Gastrocnemius medialis (tissue), 4 donors: ENCODE data around the gene KCNA10. TPM values are rescaled to one million over a fixed set of nuclear protein-coding genes. Genes with fewer than 3 reads are reported as not detected.

Source experiments
- ATAC-seq, 2 donors: fragments of 150-250 bp; one replicate each; pipeline ENCODE4 v1.9.1; 2016
- DNase-seq, 2 donors: peaks; one replicate each; pipeline ENCODE4 v3.0.0-alpha.2; 2019
- H3K27ac ChIP-seq, 4 donors: fragments of 200-600 bp; sonication (generic); 1 replicate in 1 of 4; 2 replicates in 3 of 4; pipeline ENCODE4 v1.5.1; 2016 to 2018; ENCODE audit warnings: mild to moderate bottlenecking in 2 of 4, moderate library complexity in 1 of 4
- H3K27me3 ChIP-seq, 3 donors: fragments of 200-600 bp; sonication (generic) in 2 of 3; 1 replicate in 1 of 3; 2 replicates in 2 of 3; pipeline versions ENCODE4 v1.5.1 to v1.6.0; 2016 to 2019; ENCODE audit warnings: mild to moderate bottlenecking in 1 of 3, moderate library complexity in 1 of 3
- H3K36me3 ChIP-seq, 2 donors: fragments of 200-600 bp; sonication (generic) in 1 of 2; one replicate each; pipeline ENCODE4 v1.5.1; 2017 to 2018
- H3K4me1 ChIP-seq, 2 donors: fragments of 200-600 bp; sonication (generic) in 1 of 2; one replicate each; pipeline ENCODE4 v1.5.1; 2016 to 2017; ENCODE audit warnings: mild to moderate bottlenecking in 2 of 2
- H3K4me3 ChIP-seq, 4 donors: fragments of 200-600 bp; sonication (generic) in 3 of 4; 1 replicate in 1 of 4; 2 replicates in 3 of 4; pipeline ENCODE4 v1.5.1; 2016 to 2019; ENCODE audit warnings: mild to moderate bottlenecking in 2 of 4
- H3K9me3 ChIP-seq, 3 donors: fragments of 200-600 bp; sonication (generic) in 2 of 3; 1 replicate in 1 of 3; 2 replicates in 2 of 3; pipeline ENCODE4 v1.5.1; 2016 to 2019
- POLR2A ChIP-seq, 2 donors: fragments of 450-650 bp; IDR thresholded peaks; one replicate each; pipeline ENCODE4 v1.6.1; 2017; ENCODE audit warnings: antibody characterized with exemption in 2 of 2, mild to moderate bottlenecking in 2 of 2, moderate library complexity in 2 of 2
- in situ Hi-C, 4 donors: fragments of 200-750 bp; cut with MboI; loops; one replicate each; pipeline versions ENCODE4 v1.15.0 to v1.8.0; 2017; ENCODE audit warnings: low sequenced_read_pairs in 4 of 4
- intact Hi-C: fragments of 100-400 bp; cut with DNase I; formaldehyde crosslinking; loops from one replicate; pipeline ENCODE4 v1.15.1; 2023; ENCODE audit warnings: low total_unique reads
- total RNA-seq, 4 donors: library from RNA; depleted of rRNA; stranded (reverse); fragments of >200 nt; gene quantifications; one replicate each; pipeline versions ENCODE4 v1.1.0 to v1.2.3, GENCODE V29; 2016
- TF ChIP-seq, protein P1 (sequence below), 5 experiments: fragments of 450-650 bp in 3 of 5; fragments of 200-600 bp in 2 of 5; sonication (generic) in 2 of 5; IDR thresholded peaks in 4 of 5; conservative IDR thresholded peaks in 1 of 5; 1 replicate in 4 of 5; 2 replicates in 1 of 5; pipeline ENCODE4 v1.5.1; 2016 to 2019; ENCODE audit warnings: antibody characterized with exemption in 5 of 5, mild to moderate bottlenecking in 3 of 5, moderate library complexity in 3 of 5

KCNA10 gene
- total RNA-seq, 4 donors from 2014 or later = not detected

DNA sequence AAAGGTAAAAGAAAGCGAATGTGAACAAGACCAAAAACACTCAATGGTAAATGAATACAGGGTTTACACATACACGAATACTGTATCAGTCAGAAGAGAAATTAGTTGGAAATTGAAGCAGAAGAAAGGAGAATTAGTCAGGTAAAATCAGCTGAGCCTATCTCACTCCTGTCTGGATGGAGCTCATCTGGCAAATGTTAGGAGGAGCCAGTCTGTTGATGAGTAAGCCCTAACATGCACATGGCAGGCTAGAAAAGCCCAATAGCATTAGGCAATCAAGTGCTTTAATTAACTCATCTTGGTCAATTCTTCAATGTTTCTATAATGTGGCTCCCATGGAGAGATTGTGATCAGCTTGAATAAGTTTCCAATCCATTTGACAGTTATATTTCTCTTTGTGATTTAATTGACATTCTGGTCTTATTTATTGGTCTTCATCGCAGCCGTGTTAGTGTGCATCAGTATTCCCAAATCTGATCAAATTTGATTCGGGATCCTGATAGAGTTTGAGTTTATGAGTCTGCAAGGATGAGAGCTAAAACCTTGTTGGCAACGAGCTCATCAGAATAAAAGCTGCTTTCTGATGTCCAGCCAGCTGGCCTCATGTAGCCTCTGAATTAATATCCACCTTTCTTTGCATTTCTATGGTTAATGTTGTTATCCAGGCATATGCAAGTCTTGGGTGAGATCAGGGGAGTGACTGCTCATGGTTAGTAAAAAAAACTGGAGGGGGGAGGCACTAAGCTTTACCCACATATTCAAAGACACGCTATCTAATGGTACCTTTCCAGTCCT lies 22.1 kb upstream of the KCNA10 start:
- H3K4me3 ChIP-seq = no peak overlapping the region
- no peaks in the 10 kb centered on the region for H3K36me3 ChIP-seq
- H3K27ac ChIP-seq = no peak overlapping the region
- DNase-seq (no peak), ATAC-seq (no peak)
- H3K4me1 ChIP-seq = no peaks in the 10 kb centered on the region
- no peak for TF ChIP-seq POLR2A (IDR thresholded peaks at IDR 0.05)
- TF ChIP-seq, protein P1, sequence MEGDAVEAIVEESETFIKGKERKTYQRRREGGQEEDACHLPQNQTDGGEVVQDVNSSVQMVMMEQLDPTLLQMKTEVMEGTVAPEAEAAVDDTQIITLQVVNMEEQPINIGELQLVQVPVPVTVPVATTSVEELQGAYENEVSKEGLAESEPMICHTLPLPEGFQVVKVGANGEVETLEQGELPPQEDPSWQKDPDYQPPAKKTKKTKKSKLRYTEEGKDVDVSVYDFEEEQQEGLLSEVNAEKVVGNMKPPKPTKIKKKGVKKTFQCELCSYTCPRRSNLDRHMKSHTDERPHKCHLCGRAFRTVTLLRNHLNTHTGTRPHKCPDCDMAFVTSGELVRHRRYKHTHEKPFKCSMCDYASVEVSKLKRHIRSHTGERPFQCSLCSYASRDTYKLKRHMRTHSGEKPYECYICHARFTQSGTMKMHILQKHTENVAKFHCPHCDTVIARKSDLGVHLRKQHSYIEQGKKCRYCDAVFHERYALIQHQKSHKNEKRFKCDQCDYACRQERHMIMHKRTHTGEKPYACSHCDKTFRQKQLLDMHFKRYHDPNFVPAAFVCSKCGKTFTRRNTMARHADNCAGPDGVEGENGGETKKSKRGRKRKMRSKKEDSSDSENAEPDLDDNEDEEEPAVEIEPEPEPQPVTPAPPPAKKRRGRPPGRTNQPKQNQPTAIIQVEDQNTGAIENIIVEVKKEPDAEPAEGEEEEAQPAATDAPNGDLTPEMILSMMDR (IDR thresholded peaks at IDR 0.05 in 4 of 5, conservative IDR thresholded peaks at IDR 0.05 in 1 of 5) = no peak
- no peaks in the 10 kb centered on the region for H3K9me3 ChIP-seq
- in situ Hi-C loops (no loop called here), intact Hi-C loops (no loop called here)
- H3K27me3 ChIP-seq = no peaks in the 10 kb centered on the region

DNA sequence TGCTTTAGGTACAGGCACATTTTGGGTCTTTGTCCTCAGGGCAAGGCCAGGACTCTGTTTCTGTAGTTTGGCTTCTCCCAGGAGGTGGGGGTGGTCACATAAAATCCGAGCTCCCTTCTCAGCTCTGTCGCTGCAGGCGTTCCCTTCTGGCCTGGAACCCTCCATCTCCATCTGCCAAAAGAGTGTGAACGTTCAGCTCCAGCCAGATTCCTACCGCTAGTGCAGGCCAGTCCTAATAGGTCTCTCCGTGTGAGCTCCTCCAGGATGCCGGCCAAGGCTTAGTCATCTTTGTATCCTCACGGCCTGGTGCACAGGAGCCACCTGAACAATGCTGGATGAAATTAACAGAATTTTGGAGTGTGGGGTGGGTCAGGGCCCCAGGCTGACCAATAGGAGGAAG lies 19.9 kb upstream of the KCNA10 start:
- no peaks in the 10 kb centered on the region for H3K9me3 ChIP-seq
- in situ Hi-C loops = no loop called here
- H3K4me1 ChIP-seq = no peaks in the 10 kb centered on the region
- no peaks in the 10 kb centered on the region for H3K27me3 ChIP-seq
- TF ChIP-seq, protein P1 (IDR thresholded peaks at IDR 0.05 in 4 of 5, conservative IDR thresholded peaks at IDR 0.05 in 1 of 5) = no peak
- TF ChIP-seq POLR2A (IDR thresholded peaks at IDR 0.05) = no peak
- H3K4me3 ChIP-seq = no peak overlapping the region
- no peaks in the 10 kb centered on the region for H3K36me3 ChIP-seq
- no peak overlapping the region for H3K27ac ChIP-seq
- ATAC-seq = no peak
- no peak for DNase-seq
- intact Hi-C loops = no loop called here

DNA sequence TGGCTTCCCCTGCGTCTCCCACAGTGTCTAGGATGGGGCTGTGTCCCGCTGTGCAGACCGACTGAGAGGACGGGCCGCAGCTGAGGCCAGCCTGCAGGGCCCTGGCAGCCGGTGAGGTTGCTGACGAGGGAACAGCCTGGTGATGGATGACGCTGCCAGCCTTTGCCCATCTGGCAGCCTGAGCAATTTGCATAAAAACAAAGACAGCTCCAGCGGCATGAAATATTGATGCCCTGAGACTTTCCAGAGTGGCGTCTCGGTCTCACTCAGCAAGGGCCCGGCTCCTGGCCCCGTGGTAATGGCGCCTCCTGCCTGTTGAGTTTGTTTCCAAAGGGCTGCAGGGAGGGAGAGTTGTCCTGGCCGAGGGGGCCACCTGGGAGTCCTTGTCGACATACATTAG lies 19.1 kb upstream of the KCNA10 start:
- no peaks in the 10 kb centered on the region for H3K27me3 ChIP-seq
- ATAC-seq (no peak), DNase-seq (no peak)
- no peaks in the 10 kb centered on the region for H3K9me3 ChIP-seq
- H3K36me3 ChIP-seq = no peaks in the 10 kb centered on the region
- intact Hi-C loops = no loop called here
- in situ Hi-C loops = no loop called here
- TF ChIP-seq, protein P1 (IDR thresholded peaks at IDR 0.05 in 4 of 5, conservative IDR thresholded peaks at IDR 0.05 in 1 of 5) = no peak
- no peak for TF ChIP-seq POLR2A (IDR thresholded peaks at IDR 0.05)
- no peak overlapping the region for H3K4me3 ChIP-seq
- no peak overlapping the region for H3K27ac ChIP-seq
- H3K4me1 ChIP-seq = no peaks in the 10 kb centered on the region

DNA sequence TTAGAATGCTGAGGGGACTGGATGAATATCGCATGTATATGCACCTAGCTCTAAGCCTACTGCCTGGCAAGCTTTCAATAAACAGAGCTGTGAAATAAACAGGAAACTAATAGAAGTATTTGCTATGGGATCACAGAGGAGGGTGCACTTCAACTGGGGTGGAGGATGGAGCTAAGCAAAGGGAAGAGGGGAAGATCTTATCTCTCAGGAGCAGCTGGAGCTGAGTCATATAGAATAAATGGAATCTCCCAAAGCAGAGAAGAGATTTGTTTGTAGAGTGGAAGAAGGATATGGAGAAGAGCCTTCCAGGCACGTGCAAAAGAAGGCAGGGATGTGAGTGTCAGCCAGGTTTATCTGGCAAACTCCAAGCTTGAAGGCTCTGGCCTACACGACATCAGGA lies 17.0 kb upstream of the KCNA10 start:
- TF ChIP-seq, protein P1 (IDR thresholded peaks at IDR 0.05 in 4 of 5, conservative IDR thresholded peaks at IDR 0.05 in 1 of 5) = no peak
- TF ChIP-seq POLR2A (IDR thresholded peaks at IDR 0.05) = no peak
- peaks cover 0 to 4% (median 0%) of the 10 kb centered on the region in 3 donors for H3K27me3 ChIP-seq
- no peaks in the 10 kb centered on the region for H3K36me3 ChIP-seq
- intact Hi-C loops (no loop called here), in situ Hi-C loops (no loop called here)
- H3K4me3 ChIP-seq = no peak overlapping the region
- ATAC-seq = no peak
- DNase-seq = no peak
- no peaks in the 10 kb centered on the region for H3K9me3 ChIP-seq
- H3K27ac ChIP-seq = no peak overlapping the region
- no peaks in the 10 kb centered on the region for H3K4me1 ChIP-seq
